HG02938 (cell line): ENCODE data around the gene PFN1.

Experiments used
- ATAC-seq: cut with Tn5 transposase; IDR thresholded peaks from one replicate; pipeline ENCODE4 v1.9.1; 2021; ENCODE audit warnings: mild to moderate bottlenecking, moderate library complexity; ENCODE audit not compliant: unreplicated experiment

PFN1 gene

GRCh38 chr17:4967539-4968485 lies 19.5 kb upstream of the PFN1 start, which contains the start of gene SPAG7:
TSS of gene SPAG7 (minus strand) at chr17:4967817. CDS start at chr17:4967804, 13 bp downstream.
- peak; percentile 40 for ATAC-seq

GRCh38 chr17:4966844-4967538 lies 18.7 kb upstream of the PFN1 start:
- ATAC-seq, result peak; percentile 79

- no peak for ATAC-seq
Measured at GRCh38 chr17:4965311-4965986, 17.1 kb upstream of the PFN1 start.

- no peak for ATAC-seq
Measured at GRCh38 chr17:4960279-4960922, 12.1 kb upstream of the PFN1 start.

GRCh38 chr17:4959261-4959965 lies 11.1 kb upstream of the PFN1 start:
- ATAC-seq, result no peak

- no peak for ATAC-seq
Measured at GRCh38 chr17:4958102-4958501, 9.8 kb upstream of the PFN1 start.

GRCh38 chr17:4956493-4957061 lies 8.2 kb upstream of the PFN1 start:
- no peak for ATAC-seq

- no peak for ATAC-seq
Measured at GRCh38 chr17:4955091-4955490, 6.8 kb upstream of the PFN1 start.

GRCh38 chr17:4953451-4953961 lies 5.2 kb upstream of the PFN1 start:
- ATAC-seq, result no peak

GRCh38 chr17:4951486-4951885 lies 3.2 kb upstream of the PFN1 start:
- no peak for ATAC-seq

- ATAC-seq, result no peak
Measured at GRCh38 chr17:4950746-4951204, 2.4 kb upstream of the PFN1 start, which contains the start of gene ENO3. TSS of gene ENO3 (plus strand) at chr17:4951119. CDS start at chr17:4951830, 711 bp downstream.

GRCh38 chr17:4950075-4950745 lies 1.9 kb upstream of the PFN1 start:
- ATAC-seq, result peak; percentile 3

GRCh38 chr17:4949321-4950074 lies 1.2 kb upstream of the PFN1 start:
- peak; percentile 9 for ATAC-seq

GRCh38 chr17:4948931-4949320 lies 596 bp upstream of the PFN1 start:
- peak; percentile 18 for ATAC-seq

- ATAC-seq, result no peak
Measured at GRCh38 chr17:4947411-4948165, 742 bp downstream of the PFN1 start.

GRCh38 chr17:4947010-4947410 lies 1.3 kb downstream of the PFN1 start:
- no peak for ATAC-seq

GRCh38 chr17:4946312-4946976 lies 1.9 kb downstream of the PFN1 start:
- no peak for ATAC-seq
